Smooth muscle cell (in vitro differentiated cells): Measurements from ENCODE around the gene MRPL36. TPM values are rescaled to one million over a fixed set of nuclear protein-coding genes. Genes with fewer than 3 reads are reported as not detected.

Source experiments
- DNase-seq: peaks from one replicate; lab custom pipeline; 2025; ENCODE audit not compliant: unreplicated experiment; lab: John Stamatoyannopoulos, UW
- H2AFZ ChIP-seq: fragments of 200-600 bp; sonication (generic); 2 replicates; pipeline ENCODE4 v1.6.0; 2016; ENCODE audit warnings: antibody characterized with exemption, low read depth, mild to moderate bottlenecking
- H3F3A ChIP-seq: fragments of 200-600 bp; sonication (generic); 2 replicates; pipeline ENCODE4 v1.6.0; 2017; ENCODE audit warnings: antibody characterized with exemption, low read depth
- H3K27ac ChIP-seq: fragments of 200-600 bp; sonication (generic); 2 replicates; pipeline ENCODE4 v1.5.1; 2016; ENCODE audit warnings: low read depth, mild to moderate bottlenecking
- H3K27me3 ChIP-seq: fragments of 200-600 bp; sonication (generic); 2 replicates; pipeline ENCODE4 v1.6.1; 2016; ENCODE audit warnings: low read depth, mild to moderate bottlenecking
- H3K36me3 ChIP-seq: fragments of 200-600 bp; sonication (generic); 2 replicates; pipeline ENCODE4 v1.5.1; 2016; ENCODE audit warnings: low read depth
- H3K4me1 ChIP-seq: fragments of 200-600 bp; sonication (generic); 2 replicates; pipeline ENCODE4 v1.5.1; 2016; ENCODE audit warnings: low read depth
- H3K4me2 ChIP-seq: fragments of 200-600 bp; sonication (generic); 2 replicates; pipeline ENCODE4 v1.6.0; 2016; ENCODE audit warnings: mild to moderate bottlenecking
- H3K4me3 ChIP-seq: fragments of 200-600 bp; sonication (generic); 2 replicates; pipeline ENCODE4 v1.5.1; 2016; ENCODE audit warnings: mild to moderate bottlenecking
- H3K79me2 ChIP-seq: fragments of 200-600 bp; sonication (generic); 2 replicates; pipeline ENCODE4 v1.6.0; 2016; ENCODE audit warnings: low read depth, mild to moderate bottlenecking
- H3K9ac ChIP-seq: fragments of 200-600 bp; sonication (generic); 2 replicates; pipeline ENCODE4 v1.6.0; 2016; ENCODE audit warnings: low read depth
- H3K9me3 ChIP-seq: fragments of 200-600 bp; sonication (generic); replicated peaks from 2 replicates; pipeline ENCODE4 v1.5.1; 2016; ENCODE audit warnings: low read depth
- H4K20me1 ChIP-seq: fragments of 200-600 bp; sonication (generic); 2 replicates; pipeline ENCODE4 v1.6.0; 2016; ENCODE audit warnings: low read depth
- WGBS: methylation state at CpG from one replicate; pipeline ENCODE4 v1.1.7; 2016; ENCODE audit warnings: low lambda C conversion rate; 5-methylcytosine and 5-hydroxymethylcytosine counted together
- polyA plus RNA-seq: library from polyadenylated mRNA; unstranded; fragments of >200 nt; fragmentation: Nextera tagmentation; extraction: Ambion mirVana; gene quantifications from 2 replicates; pipeline ENCODE4 v1.2.1, GENCODE V29; 2016
- total RNA-seq: library from RNA; depleted of rRNA; stranded (reverse); fragments of >200 nt; gene quantifications from 2 replicates; pipeline ENCODE4 v1.2.3, GENCODE V29; 2014
- TF ChIP-seq, protein P1 (sequence below): fragments of 200-600 bp; sonication (generic); IDR thresholded peaks from 2 replicates; pipeline ENCODE4 v1.5.1; 2017; ENCODE audit warnings: borderline replicate concordance, mild to moderate bottlenecking, antibody characterized with exemption; ENCODE audit not compliant: insufficient read depth, poor library complexity, severe bottlenecking

MRPL36 gene
- total and polyA plus RNA-seq, 2 experiments from 2014 or later: 42.9 to 110 TPM

DNA sequence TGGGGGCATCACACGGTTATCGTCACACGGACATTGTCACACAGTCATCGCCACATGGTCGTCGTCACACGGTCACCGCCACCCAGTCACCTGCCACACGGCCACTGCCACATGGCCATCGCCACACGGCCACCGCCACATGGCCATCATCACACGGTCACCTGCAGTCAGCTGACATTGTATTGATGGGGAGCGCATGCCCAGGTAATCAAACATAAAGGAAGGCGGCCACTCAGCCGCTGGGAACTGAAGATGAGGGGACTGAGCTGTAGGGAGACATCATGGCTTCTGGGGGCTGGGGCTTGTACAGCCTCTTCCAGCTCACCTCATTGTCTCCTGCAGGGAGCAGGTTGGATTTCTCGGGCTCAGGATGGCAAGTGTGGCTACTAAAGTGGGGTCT is 49.2 kb downstream of the MRPL36 start:
- no peaks in the 10 kb centered on the region for H3K9me3 ChIP-seq
- H3K4me2 ChIP-seq: no peak overlapping the region
- H4K20me1 ChIP-seq: no peaks in the 10 kb centered on the region
- TF ChIP-seq, protein P1, sequence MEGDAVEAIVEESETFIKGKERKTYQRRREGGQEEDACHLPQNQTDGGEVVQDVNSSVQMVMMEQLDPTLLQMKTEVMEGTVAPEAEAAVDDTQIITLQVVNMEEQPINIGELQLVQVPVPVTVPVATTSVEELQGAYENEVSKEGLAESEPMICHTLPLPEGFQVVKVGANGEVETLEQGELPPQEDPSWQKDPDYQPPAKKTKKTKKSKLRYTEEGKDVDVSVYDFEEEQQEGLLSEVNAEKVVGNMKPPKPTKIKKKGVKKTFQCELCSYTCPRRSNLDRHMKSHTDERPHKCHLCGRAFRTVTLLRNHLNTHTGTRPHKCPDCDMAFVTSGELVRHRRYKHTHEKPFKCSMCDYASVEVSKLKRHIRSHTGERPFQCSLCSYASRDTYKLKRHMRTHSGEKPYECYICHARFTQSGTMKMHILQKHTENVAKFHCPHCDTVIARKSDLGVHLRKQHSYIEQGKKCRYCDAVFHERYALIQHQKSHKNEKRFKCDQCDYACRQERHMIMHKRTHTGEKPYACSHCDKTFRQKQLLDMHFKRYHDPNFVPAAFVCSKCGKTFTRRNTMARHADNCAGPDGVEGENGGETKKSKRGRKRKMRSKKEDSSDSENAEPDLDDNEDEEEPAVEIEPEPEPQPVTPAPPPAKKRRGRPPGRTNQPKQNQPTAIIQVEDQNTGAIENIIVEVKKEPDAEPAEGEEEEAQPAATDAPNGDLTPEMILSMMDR: no peak
- no peaks in the 10 kb centered on the region for H3K4me1 ChIP-seq
- no peak overlapping the region for H3K27ac ChIP-seq
- DNase-seq: no peak
- H3K36me3 ChIP-seq: no peaks in the 10 kb centered on the region
- H3K4me3 ChIP-seq: no peak overlapping the region
- H2AFZ ChIP-seq: no peak overlapping the region
- H3F3A ChIP-seq: no peaks in the 10 kb centered on the region
- no peaks in the 10 kb centered on the region for H3K79me2 ChIP-seq
- H3K27me3 ChIP-seq: no peaks in the 10 kb centered on the region
- H3K9ac ChIP-seq: no peak overlapping the region
- 94% methylated on average over 17 of the region's 17 CpGs for WGBS

DNA sequence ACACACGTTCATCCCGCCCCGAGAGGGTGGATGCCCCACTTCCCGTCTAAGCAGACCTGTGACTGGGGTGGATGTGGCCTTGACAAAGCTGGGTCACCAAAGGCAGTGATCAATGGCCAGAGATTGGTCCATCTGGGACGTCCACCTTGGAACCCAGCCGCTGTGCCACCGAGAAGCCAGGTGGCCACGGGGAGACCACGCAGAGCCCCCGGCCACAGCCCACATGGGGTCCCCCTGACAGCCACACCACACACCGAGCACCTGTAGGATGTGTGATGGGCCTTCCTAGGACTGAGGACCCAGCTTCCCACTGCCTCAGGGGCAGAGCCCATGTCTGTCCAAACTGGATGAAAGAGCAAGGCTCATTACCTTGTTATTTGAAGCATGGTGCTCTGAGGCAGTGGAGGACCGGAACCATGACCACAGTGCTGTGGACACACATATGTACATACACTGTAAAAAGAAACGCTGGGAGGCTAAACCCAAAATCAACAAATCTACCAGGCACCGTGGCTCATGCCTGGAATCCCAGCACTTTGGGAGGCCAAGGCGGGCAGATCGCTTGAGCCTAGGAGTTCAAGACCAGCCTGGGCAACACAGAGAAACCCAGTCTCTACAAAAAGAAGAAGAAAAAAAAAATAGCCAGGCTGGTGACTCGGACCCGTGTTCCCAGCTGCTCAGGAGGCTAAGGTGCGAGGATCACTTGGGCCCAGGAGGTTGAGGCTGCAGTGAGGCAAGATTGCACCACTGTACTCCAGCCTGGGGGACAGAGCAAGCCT is 50.1 kb downstream of the MRPL36 start:
- no peaks in the 10 kb centered on the region for H3K4me1 ChIP-seq
- no peak overlapping the region for H3K4me2 ChIP-seq
- no peak overlapping the region for H3K4me3 ChIP-seq
- no peaks in the 10 kb centered on the region for H3K9me3 ChIP-seq
- no peak for DNase-seq
- 90% methylated on average over 19 of the region's 19 CpGs for WGBS
- no peak overlapping the region for H3K27ac ChIP-seq
- H2AFZ ChIP-seq: no peak overlapping the region
- no peak overlapping the region for H3K9ac ChIP-seq
- TF ChIP-seq, protein P1: no peak
- H3K27me3 ChIP-seq: no peaks in the 10 kb centered on the region
- H3F3A ChIP-seq: no peaks in the 10 kb centered on the region
- no peaks in the 10 kb centered on the region for H3K36me3 ChIP-seq
- no peaks in the 10 kb centered on the region for H3K79me2 ChIP-seq
- no peaks in the 10 kb centered on the region for H4K20me1 ChIP-seq

DNA sequence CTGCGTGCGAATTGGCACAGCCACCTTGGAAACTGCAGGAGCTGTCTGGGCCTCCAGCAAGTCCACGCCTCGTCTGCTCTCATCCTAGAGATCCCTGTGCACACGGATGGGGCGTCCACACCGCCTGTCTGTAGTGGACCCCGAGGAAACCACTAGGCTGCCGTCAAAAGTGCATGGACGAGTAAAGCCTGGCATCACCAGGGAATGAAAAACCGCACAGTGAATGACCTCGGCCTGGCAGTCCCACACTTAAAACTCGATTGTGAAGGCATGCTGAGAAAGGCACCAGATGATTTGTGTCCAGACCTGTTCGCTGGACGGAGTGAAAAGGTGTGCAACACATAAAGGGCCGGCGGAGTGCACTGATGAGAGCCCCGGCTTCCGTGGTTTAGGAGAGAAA is 50.8 kb downstream of the MRPL36 start:
- Histone ChIP-seq H3K9me3 (no peaks in the 10 kb centered on the region), H3K4me2 (no peak overlapping the region), H3F3A (no peaks in the 10 kb centered on the region), H3K27me3 (no peaks in the 10 kb centered on the region), H3K4me3 (no peak overlapping the region), H4K20me1 (no peaks in the 10 kb centered on the region), H3K9ac (no peak overlapping the region), H3K4me1 (no peaks in the 10 kb centered on the region), H3K79me2 (no peaks in the 10 kb centered on the region), H3K27ac (no peak overlapping the region), H2AFZ (no peak overlapping the region), H3K36me3 (no peaks in the 10 kb centered on the region)
- TF ChIP-seq, protein P1: no peak
- 92% methylated on average over 19 of the region's 19 CpGs for WGBS
- DNase-seq: no peak

Other genes starting within 250 kb of the MRPL36 start
- gene NDUFS6, start 1.6 kb upstream of the MRPL36 start, total RNA-seq: 37.7 and 50.8 TPM in 2 replicates
- 146 and 153 TPM in 2 replicates for gene NDUFS6, start 1.6 kb upstream of the MRPL36 start, polyA plus RNA-seq
- gene IRX4, start 83.1 kb upstream of the MRPL36 start, total RNA-seq: 0.18 TPM in 1 of 2 replicates, not detected in the other
- gene IRX4, start 83.1 kb upstream of the MRPL36 start, polyA plus RNA-seq: 0.40 TPM in 1 of 2 replicates, not detected in the other